ENCODE measurements around the gene RHBG.
"Not testable (repeated sequence)": the region's sequence is repeated elsewhere in the genome, so short reads cannot be mapped to it uniquely, and the experiment has no call there.

Gene RHBG

DNA sequence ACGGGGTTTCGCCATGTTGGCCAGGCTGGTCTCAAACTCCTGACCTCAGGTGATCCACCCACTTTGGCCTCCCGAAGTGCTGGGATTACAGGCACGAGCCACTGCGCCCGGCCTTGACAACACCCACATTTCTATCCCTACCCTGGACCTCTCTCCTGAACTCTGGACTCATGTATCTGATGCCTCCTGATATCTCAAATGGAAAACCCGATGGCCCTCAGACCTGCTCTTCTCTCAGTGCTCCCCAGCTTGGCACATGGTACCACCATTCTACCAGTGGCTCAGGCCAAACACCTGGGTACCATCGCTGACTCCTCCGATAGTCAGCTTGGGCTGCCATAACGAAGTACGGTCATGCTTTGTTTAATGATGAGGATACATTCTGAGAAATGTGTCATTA, 8.5 kb upstream of the RHBG start:
- FAIRE-seq: no peak

DNA sequence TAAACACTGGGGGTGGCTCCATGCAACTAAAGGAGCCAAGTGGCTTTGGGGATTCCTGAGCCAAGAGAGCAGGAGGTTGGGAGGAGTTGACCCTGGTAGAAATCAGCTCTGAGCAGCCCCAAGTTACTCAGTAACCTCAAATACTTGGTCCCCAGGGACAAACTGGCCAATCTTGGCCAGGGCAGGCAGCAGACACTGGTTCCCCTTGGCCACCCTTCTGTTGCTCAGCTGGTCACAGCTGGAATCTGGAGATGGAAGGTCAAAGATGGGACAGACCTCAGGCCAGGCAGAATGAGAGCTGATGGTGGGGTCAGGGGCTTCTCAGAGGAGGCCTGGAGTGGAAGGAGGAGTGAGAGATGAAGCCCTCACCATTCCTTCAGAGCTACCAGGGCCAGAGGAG, 3.3 kb upstream of the RHBG start:
- FAIRE-seq: no peak

DNA sequence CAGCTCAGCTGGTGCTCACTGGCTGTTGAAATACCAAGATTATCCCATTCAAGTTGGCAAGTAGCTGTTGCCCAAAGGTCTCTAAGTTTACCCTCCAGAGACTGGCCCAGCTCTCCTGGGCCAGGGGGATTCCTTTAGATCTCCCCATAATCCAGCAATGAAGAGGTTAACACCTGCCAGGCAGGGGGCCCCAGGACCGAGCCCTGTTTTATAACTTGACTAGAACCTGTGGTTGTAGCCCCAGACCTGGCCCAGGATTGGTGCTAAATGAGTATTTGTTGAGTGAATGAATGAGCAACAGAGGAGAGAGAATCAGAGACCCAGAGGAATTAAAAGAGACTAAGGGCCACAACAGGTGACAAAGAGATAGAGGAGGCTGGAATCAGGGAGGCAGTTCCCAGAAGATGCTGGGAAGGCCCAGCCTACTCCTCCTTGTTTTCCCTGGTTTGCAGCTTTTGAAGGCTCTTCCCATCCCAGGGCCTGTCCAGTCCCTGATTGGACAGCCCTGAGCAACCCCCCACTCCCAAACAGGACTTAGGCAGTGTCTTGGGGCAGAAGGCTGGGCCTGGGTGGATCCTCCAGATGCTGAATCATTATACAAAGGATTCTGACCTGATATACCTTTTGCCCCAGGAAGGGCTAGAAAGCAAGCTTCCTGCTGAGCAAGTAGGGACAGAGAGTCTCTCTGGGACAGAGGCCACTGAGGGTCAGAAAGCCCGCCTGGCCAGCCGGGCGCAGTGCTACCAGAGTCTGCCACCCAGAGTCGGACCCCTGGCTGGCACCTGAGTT, 2.4 kb upstream of the RHBG start:
- FAIRE-seq: no peak

DNA sequence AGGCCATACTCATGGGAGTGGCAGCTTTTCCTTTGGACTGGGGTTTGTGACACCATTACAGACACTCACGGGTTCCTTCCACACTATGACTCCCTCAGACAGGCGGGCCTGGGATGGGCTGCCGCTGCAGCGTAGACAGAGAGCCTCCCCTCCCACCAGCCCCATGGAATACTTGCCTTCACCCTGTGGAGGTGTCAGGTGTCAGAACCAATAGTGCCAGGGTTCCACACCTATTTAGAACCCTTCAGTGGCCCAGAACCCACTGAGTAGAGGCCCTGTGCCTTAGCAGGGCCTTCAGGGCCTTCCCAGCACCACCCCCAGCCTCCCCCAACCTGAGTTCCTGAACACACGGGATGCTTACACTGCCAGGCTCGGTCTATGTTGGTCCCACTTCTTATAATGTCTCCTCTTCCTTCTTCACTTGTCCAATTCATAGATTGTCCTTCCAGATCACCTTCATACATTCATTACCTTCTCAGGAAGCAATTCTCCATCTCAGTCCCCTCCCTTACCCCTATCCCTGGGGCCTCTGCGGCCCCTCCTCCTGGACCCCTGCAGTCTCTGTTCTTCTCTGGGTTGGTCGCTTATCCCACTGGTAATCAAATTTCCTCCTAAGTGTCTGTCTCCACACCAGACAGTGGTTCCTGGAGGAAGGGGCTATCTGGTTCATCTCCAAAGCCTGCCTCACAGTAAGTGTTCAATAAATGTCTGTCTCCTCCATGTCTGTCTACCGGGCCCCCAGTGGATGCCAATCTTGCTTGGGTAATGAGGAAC, 1.4 kb upstream of the RHBG start:
- no peak for FAIRE-seq

DNA sequence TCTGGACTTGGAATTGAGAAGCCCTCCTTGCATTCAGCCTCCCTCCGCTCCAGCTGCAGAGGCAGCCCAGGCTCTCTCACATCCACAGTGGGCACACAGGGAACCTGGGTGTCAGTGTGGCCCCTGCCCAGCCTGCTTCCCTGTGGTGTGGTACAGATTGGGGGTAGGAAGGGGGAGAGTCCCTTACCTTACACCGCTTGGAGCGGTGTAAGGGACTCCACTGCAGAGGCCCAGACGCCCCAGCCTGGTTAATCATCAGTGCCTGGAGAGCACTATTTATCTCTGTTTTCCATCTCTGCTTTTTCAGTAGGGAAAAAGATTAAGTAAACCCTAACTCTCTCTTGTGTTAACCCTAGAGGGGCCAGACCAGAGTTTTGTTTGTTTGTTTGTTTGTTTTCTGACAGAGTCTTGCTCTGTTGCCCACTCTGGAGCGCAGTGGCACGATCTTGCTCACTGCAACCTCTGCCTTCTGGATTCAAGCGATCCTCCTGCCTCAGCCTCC, 803 bp upstream of the RHBG start:
- no peak for FAIRE-seq

DNA sequence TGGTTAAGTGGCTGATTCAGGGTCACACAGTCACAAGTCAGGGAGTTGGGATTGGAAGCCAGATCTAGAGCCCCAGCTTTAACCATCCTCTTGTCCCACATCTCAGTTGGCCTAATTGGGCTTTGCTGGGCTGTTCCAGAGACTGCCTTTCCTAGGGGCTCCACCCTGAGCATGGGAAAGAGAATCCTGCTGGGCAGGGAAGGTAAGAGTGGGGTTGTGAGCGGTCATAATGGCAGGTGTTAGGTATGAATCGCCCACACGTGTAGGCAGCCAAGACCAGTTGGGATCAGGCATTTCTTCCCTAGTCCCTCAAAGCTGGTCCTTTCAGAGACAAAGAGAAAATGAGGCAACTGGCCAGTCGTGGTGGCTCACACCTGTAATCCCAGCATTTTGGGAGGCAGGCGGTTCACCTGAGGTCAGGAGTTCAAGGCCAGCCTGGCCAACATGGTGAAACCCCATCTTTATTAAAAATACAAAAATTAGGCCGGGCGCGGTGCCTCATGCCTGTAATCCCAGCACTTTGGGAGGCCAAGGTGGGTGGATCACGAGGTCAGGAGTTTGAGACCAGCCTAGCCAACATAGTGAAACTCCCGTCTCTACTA, 775 bp downstream of the RHBG start:
- not testable (repeated sequence) for FAIRE-seq

DNA sequence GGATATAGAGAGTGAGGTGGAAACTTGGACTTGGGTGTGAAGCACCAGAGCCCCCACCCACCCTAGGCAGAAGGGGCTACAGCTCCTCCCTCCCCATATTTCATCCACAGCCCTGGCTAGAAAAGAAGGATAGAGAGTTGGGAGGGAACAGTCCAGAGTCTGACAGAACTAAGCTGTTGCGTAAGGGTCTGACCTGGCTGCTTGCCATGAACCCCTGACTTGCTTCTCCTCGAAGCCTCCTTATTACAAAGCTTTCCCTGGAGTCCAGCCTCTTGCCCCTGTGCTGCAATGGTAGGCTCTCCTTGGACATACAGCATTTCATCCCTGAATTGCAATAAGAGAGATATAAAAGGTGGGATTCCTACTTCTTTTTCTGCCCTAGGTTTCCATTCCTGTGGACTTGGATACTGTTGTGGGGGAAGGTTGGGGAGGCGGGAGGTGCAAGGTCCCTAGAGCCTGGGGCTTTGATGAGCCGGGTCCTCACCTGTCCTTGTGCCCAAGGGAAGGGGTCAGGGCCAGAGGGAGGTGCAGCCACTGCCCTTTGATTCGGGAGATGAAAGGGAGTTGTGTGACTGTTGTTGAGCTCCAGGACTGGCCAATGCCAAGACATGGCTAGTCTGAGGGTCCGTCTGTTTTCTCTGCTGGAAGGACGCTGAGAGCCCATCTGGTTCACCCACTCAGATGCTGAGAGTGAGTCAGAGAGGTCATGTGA, 2.7 kb downstream of the RHBG start:
- FAIRE-seq: no peak

DNA sequence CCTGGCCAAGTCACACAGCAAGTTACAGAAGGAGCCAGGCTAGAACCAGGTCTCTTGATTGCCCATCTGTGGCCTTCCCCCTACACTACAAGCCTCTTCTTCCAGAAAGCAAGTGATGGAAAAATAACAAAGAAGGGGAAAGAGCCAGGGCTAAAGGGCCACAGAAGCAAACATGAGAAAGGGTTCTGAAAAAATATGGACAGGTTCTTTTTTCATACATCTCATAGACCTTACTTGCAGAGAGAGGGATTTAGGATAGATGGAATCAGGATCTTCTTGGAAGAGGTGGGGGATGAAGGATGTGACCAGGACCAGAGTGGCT, 3.2 kb downstream of the RHBG start:
- FAIRE-seq: no peak

DNA sequence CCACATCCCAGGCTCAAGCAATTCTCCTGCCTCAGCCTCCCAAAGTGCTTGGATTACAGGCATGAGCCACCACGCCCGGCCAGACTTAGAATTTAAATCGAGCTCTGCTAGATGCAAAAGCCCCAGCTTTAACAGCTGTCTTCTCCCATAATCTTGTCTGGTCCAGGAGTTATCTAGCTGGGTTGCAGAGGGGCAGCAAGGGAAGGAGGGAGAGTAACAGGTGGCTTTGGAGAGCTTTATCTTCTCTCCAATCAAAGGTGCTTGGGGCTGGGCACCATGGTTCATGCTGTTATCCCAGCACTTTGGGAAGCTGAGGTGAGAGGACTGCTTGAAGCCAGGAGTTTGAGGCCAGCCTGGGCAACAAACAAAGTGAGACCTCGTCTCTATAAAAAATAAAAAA, 3.9 kb downstream of the RHBG start:
- FAIRE-seq: no peak

DNA sequence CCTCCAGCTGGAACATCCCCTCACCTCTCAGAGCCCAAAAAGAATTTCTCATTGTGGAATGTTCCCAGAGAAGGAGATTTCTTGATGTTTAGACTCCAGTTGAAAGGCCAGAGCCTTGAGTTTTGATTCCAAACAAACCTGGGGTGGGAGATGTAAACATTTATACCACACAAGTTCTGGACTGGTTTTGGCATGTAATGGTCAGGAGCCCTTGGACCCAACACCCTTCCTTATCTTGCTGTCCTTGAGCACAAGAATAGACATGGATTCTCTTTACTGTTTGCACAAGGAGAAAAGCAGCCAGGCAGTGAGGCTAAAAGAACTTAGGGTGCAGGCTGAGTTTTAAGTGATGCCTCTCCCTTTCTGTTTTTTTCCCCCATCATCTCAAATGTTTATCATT, 4.5 kb downstream of the RHBG start:
- FAIRE-seq: no peak

DNA sequence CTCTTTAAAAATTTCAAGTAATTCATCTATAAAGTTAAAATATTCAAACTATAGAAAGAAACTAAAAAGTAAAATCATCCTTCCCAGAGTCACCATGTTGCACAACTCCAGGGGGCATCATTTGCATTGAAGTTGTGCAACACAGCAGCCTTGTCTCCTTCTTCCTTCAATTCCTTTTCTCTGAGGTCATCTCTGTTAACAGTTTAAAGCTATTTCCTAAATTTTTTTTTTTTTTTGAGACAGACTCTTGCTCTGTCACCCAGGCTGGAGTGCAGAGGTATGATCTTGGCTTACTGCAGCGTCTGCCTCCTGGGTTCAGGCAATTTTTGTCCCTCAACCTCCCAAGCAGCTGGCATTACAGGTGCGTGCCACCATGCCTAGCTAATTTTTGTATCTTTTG, 7.1 kb downstream of the RHBG start:
- FAIRE-seq: no peak

DNA sequence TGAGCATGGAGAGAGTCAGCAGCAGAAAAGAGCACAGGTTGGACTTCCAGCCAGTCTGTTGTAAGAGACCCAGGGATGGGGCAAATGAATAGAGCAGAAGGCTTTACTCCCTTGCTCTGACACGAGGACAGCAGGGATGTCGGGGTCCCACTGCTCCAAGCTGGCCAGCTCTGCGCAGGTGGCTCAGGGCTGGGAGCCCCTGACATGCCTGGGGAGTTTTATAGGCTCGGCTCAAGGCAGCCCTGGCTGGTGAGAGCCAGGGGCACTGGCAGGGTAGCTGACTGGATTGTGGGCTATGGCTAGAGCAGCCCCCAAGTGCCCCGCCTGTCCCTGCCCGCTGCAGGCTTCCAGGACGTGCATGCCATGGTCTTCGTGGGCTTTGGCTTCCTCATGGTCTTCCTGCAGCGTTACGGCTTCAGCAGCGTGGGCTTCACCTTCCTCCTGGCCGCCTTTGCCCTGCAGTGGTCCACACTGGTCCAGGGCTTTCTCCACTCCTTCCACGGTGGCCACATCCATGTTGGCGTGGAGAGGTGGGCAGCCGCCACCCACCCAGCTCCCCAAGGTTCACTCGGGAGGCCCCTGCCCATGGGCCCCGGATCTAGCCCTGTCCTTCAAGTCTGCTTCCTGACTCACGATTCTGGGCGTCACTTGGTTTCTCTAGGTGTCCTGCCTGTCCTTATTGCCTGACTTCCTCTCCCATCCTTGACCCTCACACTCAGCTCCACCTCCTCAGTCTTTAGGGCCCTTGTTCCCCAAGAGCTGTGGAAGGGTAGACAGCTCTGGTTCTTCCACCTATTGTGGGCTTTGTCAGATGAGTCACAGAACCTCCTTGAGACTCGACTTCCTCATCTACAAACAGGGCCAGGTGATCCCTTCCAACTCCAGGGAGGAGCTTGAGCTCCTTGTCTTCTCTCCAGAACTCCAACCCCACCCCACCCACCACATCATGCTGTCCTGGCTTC, 8.2 kb downstream of the RHBG start:
- no peak for FAIRE-seq

DNA sequence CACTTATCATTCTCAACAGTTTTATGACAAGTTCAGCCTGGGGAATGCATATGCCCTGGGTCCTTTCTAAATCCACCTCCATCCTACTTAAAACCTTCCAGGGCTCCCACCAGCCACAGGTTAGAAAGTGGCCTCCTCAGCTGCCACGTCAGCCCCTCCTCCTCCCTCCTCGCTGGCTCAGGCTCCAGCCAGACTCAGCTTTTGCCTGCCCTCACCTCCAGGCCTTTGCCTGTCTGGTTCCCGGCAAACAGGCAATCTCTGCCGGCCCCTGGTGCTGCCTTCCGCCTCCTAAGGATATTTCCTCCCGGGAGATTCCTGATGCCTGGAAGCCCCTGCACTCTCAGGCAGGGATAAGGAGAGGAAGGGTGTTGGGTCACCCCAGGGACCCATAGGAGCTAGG, 9.5 kb downstream of the RHBG start:
- FAIRE-seq: no peak

DNA sequence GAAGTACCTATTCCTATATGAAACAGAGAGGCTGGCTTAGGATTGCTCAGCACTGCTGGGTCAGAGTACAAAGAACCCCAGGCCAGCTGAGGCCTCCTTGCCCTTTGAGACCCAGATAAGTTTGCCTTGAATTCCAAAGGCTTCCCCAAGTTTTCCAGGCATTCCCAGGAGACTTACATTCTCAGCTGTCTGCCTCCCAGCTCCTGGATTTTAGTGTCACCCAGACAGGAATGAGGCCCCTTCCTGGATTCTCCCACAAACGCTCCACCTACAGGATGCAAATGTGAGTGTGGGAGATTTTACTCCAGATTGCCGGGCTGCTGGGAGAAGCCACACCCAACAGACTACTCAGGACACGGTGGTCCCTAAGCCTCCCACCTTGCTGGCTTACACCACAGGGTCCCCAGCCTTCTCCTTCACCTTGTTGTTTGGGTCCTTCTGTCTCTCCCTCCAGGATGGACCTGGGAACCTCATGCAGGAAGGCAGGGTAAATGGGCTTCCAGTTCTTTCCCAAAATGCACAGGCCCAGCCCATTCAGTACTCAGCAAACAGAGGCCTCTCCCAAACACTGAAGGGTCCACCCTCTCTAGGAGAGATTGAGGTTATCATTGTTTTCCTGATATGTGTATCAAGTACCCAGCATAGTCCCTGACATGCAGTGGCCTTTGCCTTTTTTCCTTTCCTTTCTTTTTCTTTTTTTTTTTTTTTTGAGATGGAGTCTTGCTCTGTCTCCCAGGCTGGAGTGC, 10.6 kb downstream of the RHBG start:
- no peak for FAIRE-seq

DNA sequence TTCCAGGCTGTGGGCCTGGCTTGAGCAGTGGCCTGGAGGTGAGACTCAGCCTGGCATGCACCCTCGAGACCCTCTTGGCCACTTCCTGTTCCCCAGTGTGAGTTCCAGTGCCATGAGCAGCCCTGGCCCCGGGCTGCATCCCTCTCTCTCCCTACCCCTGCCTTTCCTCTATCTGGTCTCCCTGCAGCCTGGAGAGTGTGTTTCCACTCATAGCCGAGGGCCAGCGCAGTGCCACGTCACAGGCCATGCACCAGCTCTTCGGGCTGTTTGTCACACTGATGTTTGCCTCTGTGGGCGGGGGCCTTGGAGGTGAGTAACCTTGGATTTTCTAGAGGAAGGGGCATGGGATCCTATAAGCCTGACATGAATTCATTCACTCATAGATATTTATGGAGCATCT, 13.6 kb downstream of the RHBG start:
- FAIRE-seq: no peak

DNA sequence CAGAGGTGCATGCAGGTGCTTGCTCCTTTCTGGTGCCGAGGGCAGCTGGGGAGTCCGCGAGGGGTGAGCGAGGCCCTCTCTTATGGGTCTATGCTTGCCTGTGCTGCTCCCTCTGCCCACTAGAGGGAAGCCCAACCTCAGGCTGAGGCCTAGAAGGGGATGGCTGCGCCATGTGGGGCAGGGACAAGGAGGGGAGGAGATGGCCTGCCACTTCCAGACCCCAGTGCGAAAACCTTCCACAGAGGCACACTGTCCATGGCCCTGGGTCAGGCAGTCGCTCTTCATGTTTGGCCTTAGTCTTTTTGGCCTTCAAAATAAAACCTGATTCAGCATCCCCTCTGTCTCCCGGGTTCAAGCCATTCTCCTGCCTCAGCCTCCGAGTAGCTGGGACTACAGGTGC, 14.0 kb downstream of the RHBG start:
- FAIRE-seq: no peak

DNA sequence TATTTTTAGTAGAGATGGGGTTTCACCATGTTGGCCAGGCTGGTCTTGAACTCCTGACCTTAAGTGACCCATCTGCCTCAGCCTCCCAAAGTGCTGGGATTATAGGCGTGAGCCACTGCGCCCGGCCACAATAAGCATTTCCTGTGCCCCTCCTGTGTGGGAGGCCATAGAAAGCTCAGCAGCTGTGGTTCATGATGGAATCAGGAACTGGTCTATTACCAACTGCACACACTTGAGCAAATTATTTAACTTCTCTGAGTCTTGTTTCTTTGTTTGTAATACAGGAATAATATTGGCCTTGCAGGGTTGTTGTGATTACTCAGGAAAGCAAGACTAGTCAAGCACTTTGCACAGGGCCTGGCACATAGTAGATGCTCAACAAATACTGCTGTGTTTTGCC, 15.0 kb downstream of the RHBG start:
- no peak for FAIRE-seq

DNA sequence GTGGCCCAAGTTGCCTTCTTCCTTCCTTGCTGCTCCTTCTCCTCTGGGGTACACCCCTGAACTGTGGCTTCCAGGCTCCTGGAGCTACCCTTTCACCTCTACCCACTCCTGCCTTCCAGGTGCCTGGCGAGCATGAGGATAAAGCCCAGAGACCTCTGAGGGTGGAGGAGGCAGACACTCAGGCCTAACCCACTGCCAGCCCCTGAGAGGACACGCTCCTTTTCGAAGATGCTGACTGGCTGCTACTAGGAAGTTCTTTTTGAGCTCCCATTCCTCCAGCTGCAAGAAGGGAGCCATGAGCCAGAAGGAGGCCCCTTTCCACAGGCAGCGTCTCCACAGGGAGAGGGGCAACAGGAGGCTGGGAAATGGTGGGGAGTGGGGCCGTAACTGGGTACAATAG, 15.6 kb downstream of the RHBG start:
- no peak for FAIRE-seq

DNA sequence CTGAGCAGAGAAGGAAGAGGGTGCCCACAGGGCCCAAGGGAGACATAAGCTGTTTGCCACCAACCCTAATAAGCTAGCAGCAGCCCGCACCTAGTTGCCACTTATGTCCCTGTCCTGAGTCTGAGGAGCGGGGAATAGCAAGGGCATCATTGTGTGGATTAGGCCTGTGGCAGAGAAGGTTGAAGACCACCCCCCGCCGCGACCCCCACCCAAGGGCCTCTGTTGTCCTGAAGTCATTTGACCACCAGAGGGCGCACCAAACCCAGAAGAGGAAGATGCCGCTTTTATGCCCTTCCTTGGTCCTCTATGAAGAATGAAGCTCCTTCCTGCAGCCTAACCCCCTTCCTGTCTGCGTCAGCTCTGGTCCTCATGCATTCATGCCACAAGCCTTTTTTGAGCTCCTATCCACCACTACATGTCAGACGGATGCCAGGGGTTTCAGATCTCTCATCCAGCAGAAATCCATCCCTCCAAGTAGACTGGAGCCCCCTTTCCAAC, 16.6 kb downstream of the RHBG start:
- FAIRE-seq: no peak

DNA sequence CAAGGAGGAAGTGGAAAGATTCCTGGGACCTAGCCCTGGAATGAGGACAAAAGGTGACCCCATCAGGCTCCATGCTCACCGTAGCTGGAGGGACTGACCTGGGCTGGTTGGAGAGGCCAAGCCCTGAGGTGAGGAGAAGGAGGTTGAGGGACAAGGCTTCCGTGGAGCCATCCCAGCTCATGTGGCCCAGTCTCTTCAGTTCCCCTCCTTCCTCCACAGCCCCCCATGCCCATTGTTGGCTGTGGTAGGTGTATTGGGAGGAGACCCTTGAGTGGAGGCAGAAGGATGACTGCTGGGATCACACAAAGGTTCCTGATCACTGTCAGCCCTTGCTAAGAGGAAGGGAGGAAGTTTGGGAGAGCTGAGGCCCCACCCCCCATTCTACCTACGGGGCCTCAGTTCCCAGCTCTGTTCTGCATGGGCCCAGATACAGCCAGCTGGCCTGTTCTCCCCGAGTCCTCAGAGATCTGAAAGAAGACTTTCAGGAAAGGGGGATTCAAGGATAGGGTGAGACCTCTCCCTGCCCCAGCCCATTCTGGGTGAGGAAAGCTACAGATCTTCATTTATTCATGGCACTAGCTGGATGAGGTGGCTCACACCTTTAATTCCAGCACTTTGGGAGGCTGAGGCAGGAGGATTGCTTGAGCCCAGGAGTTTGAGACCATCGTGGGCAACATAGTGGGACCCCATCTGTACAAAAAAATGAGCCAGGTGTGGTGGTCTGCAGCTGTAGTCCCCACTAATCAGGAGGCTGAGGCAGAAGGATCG, 17.3 kb downstream of the RHBG start:
- FAIRE-seq: no peak

Measured in A204.1 (cell line).